HG03025 (cell line): Measurements from ENCODE around the gene LDLRAD3.

Experiments used
- ATAC-seq: cut with Tn5 transposase; IDR thresholded peaks from one replicate; pipeline ENCODE4 v1.9.1; 2021; ENCODE audit warnings: mild to moderate bottlenecking, moderate library complexity; ENCODE audit not compliant: unreplicated experiment, low FRiP score

The LDLRAD3 gene

DNA sequence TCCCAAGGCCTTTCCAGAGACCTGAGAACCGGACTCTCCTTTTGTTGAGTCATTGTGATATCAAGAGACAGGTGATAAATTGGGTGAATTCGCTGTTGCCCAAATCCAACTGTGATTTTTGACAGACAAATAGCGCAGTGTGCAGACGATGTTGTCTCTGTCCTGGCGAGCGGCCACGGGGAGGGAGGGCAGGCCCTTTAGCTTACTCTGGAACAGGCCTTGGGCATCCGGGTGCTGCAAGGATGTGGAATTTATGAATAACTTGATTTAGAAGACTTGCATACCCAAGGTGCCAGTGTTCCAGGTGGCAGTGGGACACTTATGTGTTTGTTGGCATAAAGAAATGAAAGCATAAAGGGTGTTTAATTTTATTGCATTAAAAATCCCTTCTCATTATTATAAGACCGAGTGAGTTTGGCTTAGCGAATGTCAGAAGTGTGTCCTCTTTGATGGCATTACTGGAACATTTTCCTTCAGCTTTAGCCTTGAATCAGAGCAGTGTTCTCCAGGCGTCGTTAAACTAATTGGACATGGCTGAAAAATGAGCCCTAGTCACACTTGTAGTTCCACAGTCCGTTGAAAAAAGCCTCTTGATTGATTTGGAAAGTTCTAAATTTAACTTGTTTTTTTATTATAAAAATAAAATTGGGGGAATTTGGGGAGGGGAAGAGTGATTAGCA, 9.4 kb downstream of the LDLRAD3 start:
- no peak for ATAC-seq

DNA sequence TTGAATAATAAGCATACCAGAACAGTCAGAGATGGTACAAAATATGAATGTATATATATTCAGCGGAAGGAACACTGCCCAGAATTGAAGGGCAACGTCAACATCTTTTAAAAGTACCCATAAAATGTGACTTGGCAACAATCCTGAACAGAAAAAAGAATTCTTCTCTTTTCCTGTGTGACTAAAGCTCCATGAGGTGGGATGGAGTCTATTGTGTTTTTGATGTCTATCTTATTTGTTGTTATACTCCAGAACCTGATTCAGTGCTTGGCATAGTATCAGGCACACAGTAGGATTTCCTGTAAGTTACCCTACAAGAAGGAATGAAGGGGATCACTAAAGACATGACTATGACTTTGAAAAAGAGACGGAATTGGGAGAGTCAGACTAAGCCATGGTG, 10.3 kb downstream of the LDLRAD3 start:
- no peak for ATAC-seq

DNA sequence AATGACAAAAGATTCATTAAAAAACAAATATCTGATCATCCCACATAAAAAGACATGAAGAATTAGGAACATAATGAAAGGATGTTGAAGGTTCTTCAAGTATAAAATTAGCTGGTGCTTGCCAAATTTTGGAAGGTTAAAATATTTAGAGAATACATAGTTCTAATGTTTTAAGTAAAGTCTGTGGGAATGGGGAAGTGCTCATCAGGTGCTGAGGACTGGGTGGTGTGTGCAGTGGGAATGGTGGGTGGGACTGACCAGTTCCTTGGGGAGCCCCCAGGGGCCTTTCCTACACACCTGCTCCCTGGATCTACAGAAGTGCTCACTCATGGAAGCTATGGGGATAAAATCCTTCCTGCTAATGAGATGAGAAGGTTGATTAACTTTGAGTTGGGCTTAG, 11.8 kb downstream of the LDLRAD3 start:
- ATAC-seq, result no peak

GRCh38 chr11:35962369-35963138, 18.7 kb downstream of the LDLRAD3 start:
- no peak for ATAC-seq

GRCh38 chr11:35963911-35964310, 20.0 kb downstream of the LDLRAD3 start:
- ATAC-seq, result no peak

DNA sequence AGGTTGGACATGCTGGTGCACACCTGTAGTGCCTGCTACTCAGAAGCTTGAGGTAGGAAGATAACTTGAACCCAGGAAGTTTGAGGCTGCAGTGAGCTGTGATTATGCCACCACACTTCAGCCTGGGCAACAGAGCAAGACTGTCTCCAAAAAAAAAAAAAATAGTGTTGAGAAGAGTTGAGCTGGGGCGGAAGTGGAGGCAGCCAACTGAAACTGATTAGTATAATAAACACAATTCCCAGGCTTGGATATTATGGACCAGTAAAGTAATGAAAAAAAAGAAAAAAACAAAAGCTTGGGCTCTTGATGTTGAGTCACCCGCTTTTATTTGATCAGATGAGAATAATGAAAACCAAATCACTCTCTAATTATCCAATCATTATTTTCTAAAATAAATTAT, 21.0 kb downstream of the LDLRAD3 start:
- ATAC-seq, result no peak

GRCh38 chr11:35967042-35967441, 23.2 kb downstream of the LDLRAD3 start:
- ATAC-seq, result no peak

DNA sequence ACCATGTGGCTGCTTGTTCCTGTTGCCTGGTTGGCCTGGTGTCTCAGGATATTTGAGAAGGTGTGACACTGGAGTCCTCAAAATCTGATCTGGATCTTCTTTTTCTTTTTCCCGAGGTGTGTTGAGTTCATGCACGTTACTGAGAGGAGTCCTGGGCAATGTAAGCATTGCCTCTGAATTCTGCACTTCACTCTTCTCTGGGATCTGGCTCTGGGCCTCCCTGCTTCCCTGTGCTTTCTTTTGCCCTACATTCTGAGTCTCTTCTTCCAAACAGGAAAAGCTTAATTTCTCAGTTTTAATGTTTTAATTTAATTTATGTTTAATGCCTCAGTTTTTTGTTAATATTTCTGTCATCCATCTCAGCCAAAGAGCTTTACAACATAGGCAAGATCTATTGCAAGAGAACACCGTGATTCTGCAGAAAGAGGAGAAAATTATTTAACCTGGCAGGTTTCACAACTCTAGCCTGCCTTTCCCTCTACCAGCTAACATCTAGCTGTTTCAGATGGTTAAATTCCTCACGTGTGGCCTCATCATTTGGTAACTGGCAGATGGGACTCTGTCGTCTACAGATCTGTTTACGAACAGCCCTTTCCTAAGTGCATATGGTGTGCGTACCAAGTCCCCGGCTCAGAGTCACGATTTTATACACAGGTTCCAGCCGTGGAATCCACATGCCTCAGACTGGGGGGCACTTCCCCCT, 24.7 kb downstream of the LDLRAD3 start:
- ATAC-seq, result no peak

DNA sequence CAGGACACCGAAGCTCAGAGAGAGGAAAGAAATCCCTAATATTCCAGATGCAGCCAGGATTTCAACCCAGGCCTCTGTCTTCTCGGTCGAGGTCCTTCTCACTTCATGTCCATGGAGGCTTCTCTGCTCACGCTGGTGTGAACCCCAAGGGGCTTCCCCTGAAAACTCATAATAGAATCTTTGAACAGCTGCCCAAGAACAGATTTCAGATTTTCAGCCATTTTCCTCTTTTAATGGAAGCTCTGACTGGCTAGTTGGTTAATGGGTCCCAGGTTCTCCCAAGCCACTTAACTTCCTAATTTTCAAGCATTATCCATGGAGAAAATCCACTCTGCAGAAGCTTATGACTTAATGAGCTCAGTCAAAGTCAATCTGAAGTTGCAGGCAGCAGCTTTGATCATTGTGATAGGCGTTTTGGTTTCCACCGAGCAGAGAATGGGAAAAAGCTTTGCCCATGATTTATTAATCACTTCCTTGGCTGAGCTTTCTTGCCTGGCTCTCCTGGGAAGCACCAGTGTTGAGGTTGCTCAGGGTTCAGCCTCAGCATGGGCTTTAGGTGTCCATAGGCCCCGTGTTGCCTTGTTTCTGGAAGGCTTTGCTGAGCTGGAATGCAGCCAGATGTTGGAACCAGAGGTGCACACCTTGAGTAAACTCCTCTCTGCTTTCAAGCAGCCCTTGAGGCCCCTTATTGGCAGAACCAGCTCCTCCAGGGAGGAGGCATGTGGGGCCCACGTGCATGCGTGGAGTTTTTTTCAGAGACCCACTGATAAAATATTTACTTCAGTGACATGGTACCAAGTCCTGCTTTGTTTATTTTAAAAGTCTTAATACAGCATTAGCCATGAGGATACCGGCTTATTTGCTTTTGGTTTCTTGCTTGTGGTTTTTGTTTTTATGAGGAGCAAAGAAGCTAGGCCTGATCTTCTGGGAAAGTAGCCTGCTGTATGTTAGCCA, 25.5 kb downstream of the LDLRAD3 start:
- ATAC-seq, result no peak

GRCh38 chr11:35970445-35970844, 26.6 kb downstream of the LDLRAD3 start:
- ATAC-seq, result no peak

DNA sequence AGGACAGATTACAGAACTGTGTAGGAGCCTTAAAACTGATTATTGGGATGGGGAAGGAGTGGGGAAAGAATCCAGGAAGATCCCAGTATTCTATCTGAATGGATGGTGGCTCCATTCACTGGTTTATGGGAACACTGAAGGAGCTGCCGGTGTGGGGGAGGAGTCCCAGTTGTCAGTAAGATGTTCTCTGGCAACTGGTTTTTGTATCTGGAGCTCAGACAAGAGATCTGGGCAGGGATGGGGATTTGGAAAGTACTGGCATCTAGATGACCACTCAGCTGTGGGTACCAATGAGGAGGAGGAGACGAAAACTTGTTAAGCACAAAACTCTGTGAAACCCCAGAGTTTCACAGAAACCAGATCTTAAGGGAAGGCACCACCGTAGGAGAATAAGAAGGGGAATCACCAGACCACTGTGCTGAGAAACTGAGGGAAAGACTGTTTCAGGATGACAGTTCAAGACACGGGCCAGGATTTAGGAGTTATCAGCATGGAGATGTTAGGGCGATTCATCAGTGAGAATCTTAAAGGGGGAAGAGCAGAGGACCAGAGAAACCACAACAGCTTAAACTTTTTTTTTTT, 28.1 kb downstream of the LDLRAD3 start:
- no peak for ATAC-seq

GRCh38 chr11:35974882-35975589, 31.2 kb downstream of the LDLRAD3 start:
- ATAC-seq, result no peak

DNA sequence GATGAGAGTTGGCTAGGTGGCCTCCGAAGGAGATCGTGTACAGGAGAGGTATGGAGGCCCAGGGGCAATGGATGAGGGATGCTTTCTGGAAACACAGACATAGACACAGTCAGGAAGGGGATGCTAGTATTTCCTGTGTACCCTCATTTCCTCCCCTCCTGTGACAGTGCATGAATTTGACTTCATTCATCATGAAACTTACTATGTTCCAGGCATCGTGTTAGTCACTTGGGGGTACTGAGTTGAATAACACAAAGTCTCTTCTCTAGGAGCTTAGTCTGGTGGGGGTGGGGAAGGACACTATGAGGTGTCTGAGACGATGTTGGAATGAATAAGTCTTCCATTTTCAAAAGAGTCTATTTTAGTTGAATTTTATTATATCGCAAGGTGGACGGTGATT, 32.6 kb downstream of the LDLRAD3 start:
- no peak for ATAC-seq

GRCh38 chr11:35978183-35978582, 34.3 kb downstream of the LDLRAD3 start:
- no peak for ATAC-seq

DNA sequence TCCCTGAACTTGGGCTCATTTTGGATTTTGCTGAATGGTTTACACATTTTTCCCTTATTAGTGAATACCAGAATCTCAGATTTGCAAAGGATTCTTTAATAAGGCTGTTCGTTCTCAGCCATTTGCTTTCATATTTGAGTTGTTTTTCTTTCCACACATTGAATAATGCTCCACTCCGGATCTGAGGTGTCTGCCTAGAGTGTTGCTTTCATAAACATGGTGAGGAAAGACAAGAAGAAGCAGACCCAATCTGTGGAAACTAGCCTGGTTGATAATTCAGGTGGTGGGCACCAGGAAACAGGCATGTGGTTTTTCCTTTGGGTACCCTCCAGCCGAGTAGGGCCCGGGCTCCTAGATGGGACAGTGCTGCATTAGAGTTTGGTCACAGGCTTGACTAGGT, 35.0 kb downstream of the LDLRAD3 start:
- no peak for ATAC-seq

DNA sequence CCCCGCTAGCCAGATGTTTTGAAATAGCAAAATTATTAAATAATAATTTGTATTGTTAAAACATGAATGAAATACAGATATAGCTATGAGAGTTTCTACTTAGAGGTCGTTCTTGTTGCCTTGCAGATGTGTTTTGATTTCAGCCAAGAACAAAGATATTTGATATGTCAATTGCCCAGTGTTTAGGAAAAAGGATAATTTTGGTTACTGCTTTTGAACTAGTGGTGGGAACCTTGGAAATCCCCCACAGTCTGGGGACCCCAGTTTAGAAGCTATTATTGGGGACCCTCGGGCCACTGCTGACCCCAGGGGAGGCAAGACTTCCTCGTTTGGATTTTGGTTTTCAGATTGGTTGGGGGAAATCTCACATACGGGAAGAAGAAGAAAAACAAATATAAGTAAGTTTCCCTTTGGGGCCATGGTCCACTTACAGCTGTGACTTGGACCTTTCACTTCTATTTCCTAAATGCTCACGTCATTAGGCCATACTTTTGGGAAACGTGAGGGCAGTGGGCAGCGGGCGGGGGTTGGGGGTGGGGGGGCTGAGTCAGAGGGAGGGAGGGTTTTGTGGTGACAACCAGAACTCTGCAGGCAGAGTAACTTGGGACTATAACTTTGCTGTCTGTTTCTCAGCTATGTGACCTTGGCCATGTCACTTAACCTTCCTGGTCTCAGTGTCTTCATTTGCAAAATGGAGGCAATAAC, 37.0 kb downstream of the LDLRAD3 start:
- no peak for ATAC-seq

GRCh38 chr11:35981581-35981980, 37.7 kb downstream of the LDLRAD3 start:
- ATAC-seq, result no peak

DNA sequence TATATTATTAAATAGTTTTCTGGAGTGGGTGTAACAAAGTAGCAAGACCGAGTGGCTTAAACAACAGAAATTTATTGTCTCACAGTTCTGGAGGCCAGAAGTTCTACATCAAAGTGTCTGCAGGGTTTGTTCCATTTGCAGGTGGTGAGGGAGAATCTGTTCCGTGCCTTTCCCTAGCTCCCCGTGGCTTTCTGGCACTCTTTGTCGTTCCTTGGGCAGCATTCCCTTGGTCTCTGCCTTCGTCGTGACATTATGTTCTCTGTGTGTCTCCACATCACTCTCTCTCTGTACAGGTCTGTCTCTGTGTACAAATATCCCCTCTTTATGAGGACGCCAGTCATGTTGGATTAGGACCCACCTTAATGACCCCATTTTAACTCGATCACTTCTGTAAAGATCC, 38.2 kb downstream of the LDLRAD3 start:
- ATAC-seq, result no peak

- no peak for ATAC-seq
These were observed 40.1 kb downstream of the LDLRAD3 start for GRCh38 chr11:35983981-35984380.
